Fibroblast of gingiva (primary cell): Measurements from ENCODE around the gene L1CAM.
A peak's percentile ranks its signal among the peaks of the same experiment; 100 is the strongest.

Experiments used
- DNase-seq: peaks from one replicate; pipeline ENCODE4 v3.0.0-alpha.2; 2011; ENCODE audit warnings: low read depth

L1CAM gene

GRCh38 chrX:153903991-153904957 lies 18.3 kb upstream of the L1CAM start, which contains the start of gene AVPR2:
TSS of gene AVPR2 (plus strand) at chrX:153904673. CDS start at chrX:153905146, 473 bp downstream.
- no peak for DNase-seq

GRCh38 chrX:153903238-153903980 lies 17.4 kb upstream of the L1CAM start:
- DNase-seq, result no peak

GRCh38 chrX:153902385-153902784 lies 16.4 kb upstream of the L1CAM start:
- DNase-seq, result no peak

DNA sequence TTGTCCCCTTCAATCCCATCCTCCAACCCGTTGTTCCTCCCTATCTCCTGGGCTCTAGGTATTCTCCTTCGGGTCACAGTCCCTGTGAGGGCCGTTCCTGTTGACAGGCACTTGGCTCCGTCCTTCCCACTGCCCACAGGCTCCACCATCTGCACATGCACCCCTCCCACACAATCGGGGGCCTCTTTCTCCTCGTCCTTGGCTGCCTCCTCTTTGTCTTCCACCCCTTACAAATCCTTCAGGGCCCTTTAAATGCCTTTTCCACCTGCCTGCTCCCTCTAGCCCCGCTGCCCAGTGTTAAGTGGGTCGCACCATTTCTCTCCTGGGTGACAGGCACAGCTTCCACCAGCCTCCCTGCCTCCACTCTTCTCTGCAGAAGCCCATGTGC lies 15.8 kb upstream of the L1CAM start:
- DNase-seq, result no peak

- DNase-seq, result peak; percentile 74
Observed at GRCh38 chrX:153900831-153901752, 15.1 kb upstream of the L1CAM start.

DNA sequence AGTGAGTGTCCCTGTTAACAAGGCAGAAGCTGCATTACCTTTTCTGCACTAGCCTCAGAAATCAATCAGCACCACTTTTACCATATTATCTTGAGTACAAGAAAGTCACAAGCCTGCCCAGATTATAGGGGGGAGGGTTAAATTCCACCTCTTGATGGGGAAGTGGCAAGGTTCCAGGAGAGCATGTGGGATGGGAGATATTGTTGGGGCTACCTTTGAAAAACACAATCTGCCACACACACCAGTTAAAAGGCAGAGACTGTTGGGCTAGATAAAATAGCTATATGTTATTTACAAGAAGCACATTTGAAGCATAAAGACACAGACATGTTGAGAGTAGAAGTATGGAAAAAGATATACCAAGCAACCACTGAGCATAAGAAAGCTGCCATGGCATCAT lies 11.9 kb upstream of the L1CAM start:
- DNase-seq, result no peak

DNA sequence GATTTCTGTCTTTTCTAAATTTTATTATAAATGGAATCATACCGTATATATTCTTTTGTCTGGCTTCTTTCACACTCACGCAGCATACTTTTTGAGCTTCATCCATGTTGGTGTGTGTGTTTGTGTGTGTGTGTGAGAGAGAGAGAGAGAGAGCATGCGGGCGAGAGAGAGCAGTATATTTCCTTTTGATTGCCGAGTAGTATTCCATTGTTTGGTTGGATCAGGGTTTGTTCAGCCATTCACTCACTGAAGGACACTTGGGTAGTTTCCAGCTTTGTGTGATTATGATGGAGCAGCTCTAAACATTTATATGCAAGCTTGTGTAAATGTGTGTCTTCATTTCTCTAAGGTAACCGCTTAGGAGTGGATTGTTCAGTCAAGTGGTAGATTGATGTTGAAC lies 3.1 kb upstream of the L1CAM start:
- DNase-seq, result no peak

- no peak for DNase-seq
Observed at GRCh38 chrX:153888344-153888743, 2.4 kb upstream of the L1CAM start.

DNA sequence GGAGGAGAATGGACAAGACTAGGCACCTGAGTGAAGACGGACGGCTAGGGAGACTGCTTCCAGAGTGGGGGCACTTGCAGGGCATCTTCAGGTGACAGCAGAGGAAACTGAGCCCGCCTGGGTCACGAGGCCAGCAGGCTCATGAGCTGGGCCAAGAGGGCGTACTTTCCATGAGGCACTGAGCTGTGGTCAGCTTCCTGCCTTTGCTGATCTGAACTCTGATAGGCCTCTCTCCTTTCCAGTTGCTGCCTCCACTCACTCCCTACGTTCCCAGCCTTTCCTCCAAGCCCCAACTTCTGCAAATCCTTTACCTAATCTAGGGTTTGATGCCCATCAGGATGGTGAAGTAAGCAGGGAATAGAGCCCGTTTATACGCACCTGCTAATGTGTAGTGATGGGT lies 1.4 kb upstream of the L1CAM start:
- no peak for DNase-seq

GRCh38 chrX:153886915-153887314 lies 942 bp upstream of the L1CAM start:
- no peak for DNase-seq

- DNase-seq, result no peak
Observed at GRCh38 chrX:153885208-153885787, 675 bp downstream of the L1CAM start.

DNA sequence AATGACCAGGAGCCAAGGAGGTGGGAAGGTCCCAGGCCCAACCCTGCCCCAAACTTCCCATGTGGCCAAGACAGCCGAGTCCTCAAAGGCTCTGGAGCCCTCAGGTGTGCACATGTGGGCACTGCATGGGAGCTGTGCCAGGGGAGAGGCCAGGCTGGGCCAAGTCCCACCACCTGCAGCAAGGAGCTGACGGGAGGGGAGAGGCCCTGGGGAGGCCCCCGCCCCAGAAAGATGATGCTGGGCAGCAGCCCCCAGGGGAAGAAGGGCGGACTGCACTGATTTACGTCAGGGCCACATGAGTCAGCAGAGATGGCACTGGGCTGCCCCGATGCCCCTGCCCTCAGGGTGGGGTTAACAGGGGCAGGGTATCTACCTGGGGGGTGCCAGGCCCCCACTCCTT lies 1.4 kb downstream of the L1CAM start:
- no peak for DNase-seq

DNA sequence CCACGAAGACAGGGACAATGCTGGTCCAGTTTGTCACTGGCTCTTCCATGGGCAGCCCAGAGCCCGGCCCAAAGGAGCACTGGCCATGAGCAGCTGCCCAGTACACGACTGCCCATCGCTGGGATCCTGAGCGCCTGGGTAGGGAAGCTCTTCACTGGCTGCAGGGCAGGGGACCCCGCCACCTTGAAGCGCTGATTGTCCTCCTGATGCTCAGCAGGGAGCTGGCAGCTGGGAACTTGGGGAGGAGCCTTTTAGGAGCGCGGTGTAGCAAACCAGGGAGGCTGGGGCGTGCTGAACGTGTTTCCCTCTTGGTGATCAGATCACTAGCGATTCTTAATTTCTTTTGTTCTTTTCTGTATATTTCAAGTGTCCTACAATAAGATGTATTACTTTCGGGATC lies 1.8 kb downstream of the L1CAM start:
- no peak for DNase-seq

DNA sequence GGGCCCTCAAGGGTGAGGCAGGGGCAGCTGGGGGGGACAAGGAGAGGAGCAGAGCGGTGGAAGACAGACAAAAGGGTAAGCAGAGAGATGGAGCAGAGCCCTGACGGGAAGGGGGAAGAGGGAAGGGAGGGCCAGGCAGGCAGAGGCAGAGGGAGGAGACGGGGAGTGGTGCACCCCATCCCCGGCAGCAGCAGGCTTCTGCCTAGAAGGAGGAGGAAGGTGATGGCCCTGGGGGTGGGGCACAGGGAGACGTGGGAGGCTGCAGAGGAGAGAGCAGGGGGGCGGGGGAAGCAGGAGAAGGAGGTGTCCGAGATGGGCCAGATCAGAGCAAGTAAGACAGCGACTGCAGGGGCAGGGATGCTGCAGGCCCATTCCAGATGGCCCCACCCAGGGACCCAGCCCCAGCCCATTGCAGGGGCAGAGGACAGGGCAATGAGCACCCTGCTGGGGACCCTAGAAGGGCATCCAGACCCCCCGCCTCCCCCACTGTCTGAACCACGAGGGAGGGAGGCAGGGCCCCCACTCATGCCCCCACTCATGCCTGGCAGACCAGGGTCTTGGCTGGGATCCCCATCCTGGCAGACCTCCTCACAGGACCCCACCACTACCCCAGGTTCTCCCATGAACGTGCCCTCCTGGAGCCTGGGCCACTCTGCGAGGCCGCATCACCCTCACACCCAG lies 2.7 kb downstream of the L1CAM start:
- no peak for DNase-seq

DNA sequence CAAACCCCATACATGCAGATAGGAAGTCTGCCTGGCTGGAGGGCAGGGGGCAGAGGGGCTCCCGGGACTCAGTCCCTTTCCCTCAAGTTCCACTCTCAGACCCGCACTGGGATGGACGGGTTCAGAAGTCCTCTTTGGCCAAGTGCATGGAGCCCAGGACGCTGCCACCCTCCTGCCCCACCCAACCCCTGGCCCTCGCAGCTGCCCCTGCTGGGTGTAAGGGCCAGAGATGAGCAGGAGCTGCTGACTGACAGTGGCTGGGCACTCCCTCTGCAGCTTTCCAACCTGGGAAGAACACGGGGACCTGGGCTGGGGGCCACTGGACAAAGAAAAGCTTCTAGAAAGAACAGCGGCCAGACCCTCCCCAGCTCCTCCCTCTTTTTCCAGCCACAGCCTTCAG lies 3.4 kb downstream of the L1CAM start:
- no peak for DNase-seq

DNA sequence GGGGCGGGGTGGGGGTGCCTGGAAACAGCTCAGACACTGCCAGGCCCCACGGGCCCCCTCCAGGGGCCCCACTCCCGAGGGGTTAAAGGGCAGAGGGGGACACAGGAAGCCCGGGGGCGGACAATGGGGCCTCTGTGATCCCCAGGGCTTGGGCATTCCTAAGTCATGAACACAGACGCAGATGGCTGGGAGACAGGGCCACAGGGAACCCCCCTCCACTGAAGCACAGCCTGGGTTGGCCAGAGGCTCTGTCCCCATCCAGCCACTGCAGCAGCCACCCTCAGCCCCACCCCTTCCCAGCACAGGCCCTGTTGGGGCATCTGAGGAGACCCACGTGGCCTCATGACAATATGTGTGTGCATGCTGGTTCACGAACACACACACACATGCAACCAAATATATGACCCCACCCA lies 3.9 kb downstream of the L1CAM start:
- DNase-seq, result no peak

GRCh38 chrX:153881281-153881680 lies 4.7 kb downstream of the L1CAM start:
- no peak for DNase-seq

DNA sequence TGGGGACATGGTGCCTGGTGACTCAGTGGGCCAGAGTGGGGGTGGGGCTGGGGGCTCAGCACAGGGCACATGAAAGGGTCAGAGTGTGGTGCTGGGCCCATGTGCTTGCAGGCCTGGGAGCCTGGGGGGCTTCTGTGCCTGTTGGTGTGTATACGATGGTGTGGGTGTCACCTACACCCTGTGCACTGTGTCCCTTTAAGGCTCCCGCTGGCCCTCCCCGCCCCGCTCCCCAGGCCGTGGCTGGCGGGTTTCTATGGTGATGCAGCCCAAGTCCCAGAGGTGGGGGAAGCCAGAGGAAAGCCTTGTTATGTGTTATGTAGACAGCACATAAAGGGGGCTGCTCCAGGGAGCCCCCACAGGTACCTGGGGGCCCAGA lies 5.5 kb downstream of the L1CAM start:
- DNase-seq, result no peak

- DNase-seq, result no peak
Observed at GRCh38 chrX:153879741-153880439, 6.1 kb downstream of the L1CAM start.

DNA sequence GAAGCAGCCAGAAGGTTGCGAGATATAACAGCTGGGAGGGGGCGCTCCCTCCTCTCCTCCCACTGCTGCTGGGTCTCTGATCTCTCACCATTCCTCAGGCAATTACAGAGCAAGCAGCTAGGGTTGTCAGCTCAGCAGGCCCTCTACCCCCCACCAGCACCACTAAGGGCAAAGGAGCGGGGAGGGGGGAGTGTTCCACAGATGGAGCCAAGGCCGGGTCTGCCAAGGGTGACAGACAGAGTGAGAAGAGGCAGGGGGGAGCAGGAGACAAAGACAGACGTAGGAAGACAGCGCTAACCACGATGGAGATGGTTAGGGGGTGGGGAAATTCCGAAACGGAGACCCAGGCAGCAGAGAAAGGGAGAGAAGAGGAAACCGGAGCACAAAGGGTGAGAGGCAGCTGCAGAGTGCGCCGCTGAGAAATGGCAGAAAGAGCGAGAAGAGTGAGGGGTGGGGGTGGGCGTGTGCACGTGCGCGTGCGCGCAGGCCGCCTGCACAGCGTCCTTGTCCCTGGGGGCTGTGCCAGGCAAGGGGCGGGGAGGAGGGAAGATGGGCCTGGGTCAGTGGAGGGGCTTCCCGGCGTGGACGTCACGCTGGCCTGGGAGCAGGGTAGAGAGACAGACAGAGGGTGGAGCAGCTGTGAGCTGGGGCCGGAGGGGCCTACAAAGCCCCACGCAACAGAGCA lies 6.9 kb downstream of the L1CAM start:
- no peak for DNase-seq
